A673 (cell line): ENCODE data around the gene LSM14A. TPM values are rescaled to one million over a fixed set of nuclear protein-coding genes. Genes with fewer than 3 reads are reported as not detected.

Experiments used
- BruUV-seq: library from RNA; stranded (reverse); fragments of 400-500 nt; replicated peaks from 2 replicates; lab custom pipeline; 2021; lab: Mats Ljungman, UMichigan
- CTCF ChIA-PET: fragments of 300-600 bp; sonication (Branson Sonifier 250); formaldehyde crosslinking; loops from one replicate; lab custom pipeline; 2022; ENCODE audit warnings: antibody characterized with exemption; lab: Charles Lee
- POLR2A ChIA-PET: fragments of 300-600 bp; sonication (Branson Sonifier 250); formaldehyde crosslinking; loops from one replicate; lab custom pipeline; 2022; ENCODE audit warnings: antibody characterized with exemption; ENCODE audit not compliant: low non-redundant PET; lab: Charles Lee
- DNase-seq: peaks from one replicate; pipeline ENCODE4 v3.0.0-alpha.2; 2015; ENCODE audit warnings: low spot score
- H3K27ac ChIP-seq: fragments of 200-600 bp; sonication (generic); 2 replicates; pipeline ENCODE4 v1.5.1; 2016; ENCODE audit warnings: mixed run types, low read depth, mild to moderate bottlenecking, mixed read lengths, antibody characterized with exemption, low read length; ENCODE audit not compliant: poor library complexity, severe bottlenecking
- H3K27me3 ChIP-seq: fragments of 200-600 bp; sonication (generic); replicated peaks from 2 replicates; pipeline ENCODE4 v1.6.1; 2017; ENCODE audit warnings: mixed run types, low read depth, mild to moderate bottlenecking, mixed read lengths, antibody characterized with exemption, low read length; ENCODE audit not compliant: insufficient read depth, poor library complexity
- H3K36me3 ChIP-seq: fragments of 200-600 bp; sonication (generic); 2 replicates; pipeline ENCODE4 v1.6.1; 2016; ENCODE audit warnings: mixed run types, mild to moderate bottlenecking, mixed read lengths, antibody characterized with exemption, low read length; ENCODE audit not compliant: insufficient read depth, poor library complexity, severe bottlenecking
- H3K4me1 ChIP-seq: fragments of 200-600 bp; sonication (generic); 2 replicates; pipeline ENCODE4 v1.6.1; 2017; ENCODE audit warnings: mixed run types, mild to moderate bottlenecking, mixed read lengths, antibody characterized with exemption, low read length; ENCODE audit not compliant: insufficient read depth, poor library complexity, severe bottlenecking
- H3K4me3 ChIP-seq: fragments of 200-600 bp; sonication (generic); 2 replicates; pipeline ENCODE4 v1.5.1; 2016; ENCODE audit warnings: low read depth, mixed run types, mild to moderate bottlenecking, mixed read lengths, low read length; ENCODE audit not compliant: poor library complexity, severe bottlenecking
- H3K9me3 ChIP-seq: fragments of 200-600 bp; sonication (generic); 2 replicates; pipeline ENCODE4 v1.6.1; 2016; ENCODE audit warnings: mixed run types, low read depth, mild to moderate bottlenecking, mixed read lengths, antibody characterized with exemption, low read length; ENCODE audit not compliant: poor library complexity, severe bottlenecking
- EZH2 ChIP-seq: fragments of 200-600 bp; sonication (generic); IDR thresholded peaks from 2 replicates; pipeline ENCODE4 v1.6.1; 2017; ENCODE audit warnings: borderline replicate concordance, low read depth, mild to moderate bottlenecking, mixed read lengths, antibody characterized with exemption, low read length; ENCODE audit not compliant: poor library complexity, severe bottlenecking
- intact Hi-C: fragments of 100-400 bp; cut with micrococcal nuclease; formaldehyde crosslinking; loops from one replicate; pipeline ENCODE4 v1.10.0; 2022; ENCODE audit not compliant: unreplicated experiment
- total RNA-seq: library from RNA; stranded (reverse); gene quantifications from 2 replicates; pipeline ENCODE4 v1.2.3, GENCODE V29; 2021
- TF ChIP-seq, protein P1 (sequence below): fragments of 300-800, 200-600 bp; sonication (generic); conservative IDR thresholded peaks from 2 replicates; pipeline ENCODE4 v1.5.1; 2017; ENCODE audit warnings: low read depth, mild to moderate bottlenecking, antibody characterized with exemption, low read length, moderate library complexity, mixed read lengths

The LSM14A gene
- total RNA-seq, 1 experiment from 2014 or later: 137 TPM

DNA sequence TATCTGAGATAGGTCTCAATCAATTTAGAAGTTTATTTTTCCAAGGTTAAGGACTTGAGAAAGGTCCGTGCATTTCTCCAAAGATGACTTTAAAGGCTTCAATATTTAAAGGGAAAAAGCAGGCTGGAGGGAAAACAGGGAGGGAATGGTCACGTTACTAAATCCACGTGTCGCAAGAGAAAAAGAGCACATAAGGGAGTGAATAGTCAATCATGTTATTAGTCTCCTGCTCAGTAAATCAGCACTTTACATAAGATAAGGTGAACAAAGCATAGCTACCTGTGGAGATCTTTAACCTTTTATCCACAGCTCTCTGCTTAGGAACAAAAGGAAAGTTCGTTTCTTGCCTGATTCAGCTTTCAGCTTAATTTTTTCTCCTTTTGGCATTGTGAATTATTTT lies 31.3 kb upstream of the LSM14A start:
- TF ChIP-seq, protein P1, sequence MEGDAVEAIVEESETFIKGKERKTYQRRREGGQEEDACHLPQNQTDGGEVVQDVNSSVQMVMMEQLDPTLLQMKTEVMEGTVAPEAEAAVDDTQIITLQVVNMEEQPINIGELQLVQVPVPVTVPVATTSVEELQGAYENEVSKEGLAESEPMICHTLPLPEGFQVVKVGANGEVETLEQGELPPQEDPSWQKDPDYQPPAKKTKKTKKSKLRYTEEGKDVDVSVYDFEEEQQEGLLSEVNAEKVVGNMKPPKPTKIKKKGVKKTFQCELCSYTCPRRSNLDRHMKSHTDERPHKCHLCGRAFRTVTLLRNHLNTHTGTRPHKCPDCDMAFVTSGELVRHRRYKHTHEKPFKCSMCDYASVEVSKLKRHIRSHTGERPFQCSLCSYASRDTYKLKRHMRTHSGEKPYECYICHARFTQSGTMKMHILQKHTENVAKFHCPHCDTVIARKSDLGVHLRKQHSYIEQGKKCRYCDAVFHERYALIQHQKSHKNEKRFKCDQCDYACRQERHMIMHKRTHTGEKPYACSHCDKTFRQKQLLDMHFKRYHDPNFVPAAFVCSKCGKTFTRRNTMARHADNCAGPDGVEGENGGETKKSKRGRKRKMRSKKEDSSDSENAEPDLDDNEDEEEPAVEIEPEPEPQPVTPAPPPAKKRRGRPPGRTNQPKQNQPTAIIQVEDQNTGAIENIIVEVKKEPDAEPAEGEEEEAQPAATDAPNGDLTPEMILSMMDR: no peak
- TF ChIP-seq EZH2: no peak
- no peak overlapping the region for H3K4me3 ChIP-seq
- no peak overlapping the region for H3K27ac ChIP-seq
- ChIA-PET POLR2A (no interaction called here), CTCF (no interaction called here)
- H3K9me3 ChIP-seq: no peaks in the 10 kb centered on the region
- H3K27me3 ChIP-seq: no peaks in the 10 kb centered on the region
- no TSS peak for BruUV-seq
- no peaks in the 10 kb centered on the region for H3K36me3 ChIP-seq
- no peak for DNase-seq
- intact Hi-C loops: no loop called here
- no peaks in the 10 kb centered on the region for H3K4me1 ChIP-seq

DNA sequence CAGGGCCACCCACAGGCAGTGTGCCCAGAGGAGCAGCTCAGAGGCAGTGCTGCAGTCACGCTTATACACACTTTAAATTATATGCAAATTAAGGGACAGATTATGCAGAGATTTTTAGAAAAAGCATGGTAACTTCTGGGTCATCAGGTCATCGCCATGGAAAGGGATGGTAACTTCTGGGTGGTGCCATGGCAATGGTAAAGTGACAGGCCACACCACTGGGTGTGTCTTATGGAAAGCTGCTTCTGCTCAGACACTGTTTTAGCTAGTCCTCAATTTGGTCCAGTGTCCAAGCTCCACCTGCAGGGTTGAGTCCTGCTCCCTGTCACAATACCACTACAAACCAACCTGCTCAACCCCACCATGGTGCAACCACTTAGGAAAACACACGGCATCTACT lies 29.9 kb upstream of the LSM14A start:
- Histone ChIP-seq H3K4me1 (no peaks in the 10 kb centered on the region), H3K27ac (no peak overlapping the region), H3K27me3 (no peaks in the 10 kb centered on the region), H3K4me3 (no peak overlapping the region), H3K9me3 (no peaks in the 10 kb centered on the region), H3K36me3 (no peaks in the 10 kb centered on the region)
- BruUV-seq: no TSS peak
- ChIA-PET POLR2A (no interaction called here), CTCF (no interaction called here)
- TF ChIP-seq, protein P1: no peak
- no peak for TF ChIP-seq EZH2
- intact Hi-C loops: no loop called here
- DNase-seq: no peak

DNA sequence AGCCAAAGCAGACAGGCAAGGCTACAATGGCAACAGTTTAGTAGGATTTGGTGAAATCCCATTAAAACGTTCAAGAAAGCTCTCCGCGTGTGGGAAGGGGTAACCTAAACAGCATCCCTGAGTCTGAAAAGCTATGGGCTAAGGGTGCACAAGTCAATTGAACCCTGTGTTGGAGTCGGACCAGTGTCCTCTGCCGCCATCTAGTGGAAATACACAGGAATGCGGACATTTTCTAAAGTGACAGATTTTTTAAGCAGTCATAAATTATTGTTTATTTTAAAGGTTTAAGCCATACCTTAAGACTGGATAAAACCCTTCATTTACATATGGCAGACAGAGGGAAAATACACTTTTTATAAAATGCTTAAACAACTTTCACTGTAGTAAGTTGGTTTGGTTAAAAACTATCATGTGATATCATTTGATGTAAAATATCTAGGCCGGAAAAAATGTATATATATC lies 26.5 kb upstream of the LSM14A start:
- no peaks in the 10 kb centered on the region for H3K4me1 ChIP-seq
- no peaks in the 10 kb centered on the region for H3K9me3 ChIP-seq
- TF ChIP-seq, protein P1: peak; percentile 87
- TF ChIP-seq EZH2: no peak
- H3K27me3 ChIP-seq: no peaks in the 10 kb centered on the region
- DNase-seq: peak; percentile 72
- POLR2A ChIA-PET: interaction anchor here (0.6 kb wide), 1 partner anchor 49 kb away, joined by 3 read pairs; no protein-coding TSS in a partner anchor
- CTCF ChIA-PET: interaction anchor here (0.6 to 1.5 kb wide), 6 partner anchors 12 to 368 kb away, joined by 3 to 15 read pairs (median 5); no protein-coding TSS in a partner anchor
- no peak overlapping the region for H3K27ac ChIP-seq
- intact Hi-C loops: loop anchor here (1.0 to 5.0 kb wide), 3 partner anchors 27 to 368 kb away; no protein-coding TSS in a partner anchor
- no peaks in the 10 kb centered on the region for H3K36me3 ChIP-seq
- BruUV-seq: no TSS peak
- no peak overlapping the region for H3K4me3 ChIP-seq
